GM18909 (cell line): ENCODE data around the gene NPR2.

Experiments used
- ATAC-seq: cut with Tn5 transposase; IDR thresholded peaks from one replicate; pipeline ENCODE4 v1.9.1; 2021; ENCODE audit warnings: mild to moderate bottlenecking; ENCODE audit not compliant: unreplicated experiment, poor library complexity

Gene NPR2

GRCh38 chr9:35791297-35791921 is at the start of gene NPR2:
Gene NPR2, plus strand, starts transcription at chr9:35791591. Its CDS starts 818 bp downstream, at chr9:35792409.
- ATAC-seq = no peak

- no peak for ATAC-seq
These were observed 49.7 kb upstream of the NPR2 start for GRCh38 chr9:35741740-35742139.

GRCh38 chr9:35743452-35743851 is 47.9 kb upstream of the NPR2 start:
- no peak for ATAC-seq

- no peak for ATAC-seq
These were observed 47.4 kb upstream of the NPR2 start for GRCh38 chr9:35743880-35744518.

- no peak for ATAC-seq
These were observed 45.8 kb upstream of the NPR2 start for GRCh38 chr9:35745569-35745968.

GRCh38 chr9:35746583-35746982 is 44.8 kb upstream of the NPR2 start:
- no peak for ATAC-seq

- no peak for ATAC-seq
These were observed 43.0 kb upstream of the NPR2 start for GRCh38 chr9:35748242-35748857.

- peak; percentile 85 for ATAC-seq
These were observed 42.4 kb upstream of the NPR2 start, which contains the start of the genes GBA2 and RGP1 for GRCh38 chr9:35748858-35749514. Gene GBA2, minus strand, starts transcription at chr9:35749228. Its CDS starts 524 bp downstream, at chr9:35748704. Gene RGP1, plus strand, starts transcription at chr9:35749287. Its CDS starts 469 bp downstream, at chr9:35749756.

- peak; percentile 45 for ATAC-seq
These were observed 41.7 kb upstream of the NPR2 start for GRCh38 chr9:35749515-35750255.

- ATAC-seq = no peak
These were observed 41.2 kb upstream of the NPR2 start for GRCh38 chr9:35750256-35750531.

GRCh38 chr9:35753466-35753865 is 37.9 kb upstream of the NPR2 start:
- no peak for ATAC-seq

GRCh38 chr9:35754264-35754663 is 37.1 kb upstream of the NPR2 start, which contains the start of gene MSMP:
Gene MSMP, minus strand, starts transcription at chr9:35754276. Its CDS starts 147 bp downstream, at chr9:35754129.
- no peak for ATAC-seq

- ATAC-seq = no peak
These were observed 36.3 kb upstream of the NPR2 start for GRCh38 chr9:35755071-35755470.

- peak; percentile 64 for ATAC-seq
These were observed 34.8 kb upstream of the NPR2 start for GRCh38 chr9:35756275-35757225.

- peak; percentile 46 for ATAC-seq
These were observed 34.0 kb upstream of the NPR2 start for GRCh38 chr9:35757226-35757891.

- no peak for ATAC-seq
These were observed 33.5 kb upstream of the NPR2 start for GRCh38 chr9:35757892-35758275.

- ATAC-seq = no peak
These were observed 32.8 kb upstream of the NPR2 start for GRCh38 chr9:35758475-35759050.

GRCh38 chr9:35759795-35760194 is 31.6 kb upstream of the NPR2 start:
- no peak for ATAC-seq
